PC-3 (cell line): Measurements from ENCODE around the gene FOXJ3. TPM values are rescaled to one million over a fixed set of nuclear protein-coding genes. Genes with fewer than 3 reads are reported as not detected.

Experiments
- ATAC-seq: fragments of 200-7000 bp; cut with Tn5 transposase; 2 replicates; pipeline ENCODE4 v1.9.1; 2020; ENCODE audit warnings: mild to moderate bottlenecking, moderate library complexity
- BruUV-seq: library from RNA; stranded (reverse); fragments of 400-500 nt; replicated peaks from 2 replicates; lab custom pipeline; 2021; lab: Mats Ljungman, UMichigan
- CTCF ChIA-PET: fragments of 300-600 bp; sonication (Branson Sonifier 250); formaldehyde crosslinking; loops from one replicate; lab custom pipeline; 2022; ENCODE audit warnings: antibody characterized with exemption; lab: Charles Lee
- POLR2A ChIA-PET: fragments of 300-600 bp; sonication (Branson Sonifier 250); formaldehyde crosslinking; loops from one replicate; lab custom pipeline; 2022; ENCODE audit warnings: antibody characterized with exemption; ENCODE audit not compliant: unreplicated experiment; lab: Charles Lee
- DNase-seq: peaks from one replicate; pipeline ENCODE4 v3.0.0-alpha.2; 2015
- H2AFZ ChIP-seq: fragments of 300-600 bp; sonication (generic); 2 replicates; pipeline ENCODE4 v1.6.0; 2016; ENCODE audit warnings: antibody characterized with exemption, low read length
- H3F3A ChIP-seq: fragments of 300-600 bp; sonication (generic); one replicate; pipeline ENCODE4 v1.6.0; 2017; ENCODE audit warnings: antibody characterized with exemption, low read length, control low read depth, mild to moderate bottlenecking; ENCODE audit not compliant: unreplicated experiment
- H3K27ac ChIP-seq: fragments of 300-600 bp; sonication (generic); 2 replicates; pipeline ENCODE4 v1.5.1; 2016; ENCODE audit warnings: mild to moderate bottlenecking, low read length
- H3K27me3 ChIP-seq: fragments of 300-600 bp; sonication (generic); 2 replicates; pipeline ENCODE4 v1.6.1; 2016; ENCODE audit warnings: low read length, mixed read lengths
- H3K36me3 ChIP-seq: fragments of 300-600 bp; sonication (generic); 2 replicates; pipeline ENCODE4 v1.6.1; 2016; ENCODE audit warnings: low read depth, mixed run types, low read length, mixed read lengths
- H3K4me1 ChIP-seq: fragments of 300-600 bp; sonication (generic); 2 replicates; pipeline ENCODE4 v1.5.1; 2016; ENCODE audit warnings: low read length; ENCODE audit not compliant: insufficient read depth
- H3K4me2 ChIP-seq: fragments of 300-600 bp; sonication (generic); 2 replicates; pipeline ENCODE4 v1.6.0; 2016; ENCODE audit warnings: low read length
- H3K4me3 ChIP-seq: fragments of 300-600 bp; sonication (generic); 2 replicates; pipeline ENCODE4 v1.5.1; 2016; ENCODE audit warnings: mild to moderate bottlenecking, low read length, mixed read lengths
- H3K79me2 ChIP-seq: fragments of 300-600 bp; sonication (generic); 2 replicates; pipeline ENCODE4 v1.6.1; 2017; ENCODE audit warnings: low read length, mixed read lengths
- H3K9ac ChIP-seq: fragments of 300-600 bp; sonication (generic); 2 replicates; pipeline ENCODE4 v1.6.0; 2016; ENCODE audit warnings: mild to moderate bottlenecking, low read length
- H3K9me2 ChIP-seq: fragments of 300-600 bp; sonication (generic); replicated peaks from 2 replicates; pipeline ENCODE4 v1.6.1; 2016; ENCODE audit warnings: mixed run types, low read length, mixed read lengths
- H3K9me3 ChIP-seq: fragments of 300-600 bp; sonication (generic); 2 replicates; pipeline ENCODE4 v1.6.1; 2016; ENCODE audit warnings: low read length, mixed read lengths
- H4K20me1 ChIP-seq: fragments of 300-600 bp; sonication (generic); 2 replicates; pipeline ENCODE4 v1.6.1; 2016; ENCODE audit warnings: low read length, mixed read lengths
- CTCF ChIP-seq: fragments of 300-600 bp; sonication (generic); conservative IDR thresholded peaks from 2 replicates; pipeline ENCODE4 v1.5.1; 2017; ENCODE audit warnings: antibody characterized with exemption, low read depth, mild to moderate bottlenecking, low read length
- EZH2 ChIP-seq: fragments of 300-600 bp; sonication (generic); IDR thresholded peaks from one replicate; pipeline ENCODE4 v1.6.1; 2017; ENCODE audit warnings: antibody characterized with exemption, mild to moderate bottlenecking, low read length; ENCODE audit not compliant: unreplicated experiment
- EZH2phosphoT487 ChIP-seq: fragments of 300-600 bp; sonication (generic); IDR thresholded peaks from 2 replicates; pipeline ENCODE4 v1.6.1; 2018; ENCODE audit warnings: mild to moderate bottlenecking, antibody characterized with exemption, low read length, borderline replicate concordance
- intact Hi-C: fragments of 100-400 bp; cut with micrococcal nuclease; formaldehyde crosslinking; loops from 2 replicates; pipeline ENCODE4 v1.9.0; 2023
- total RNA-seq: library from RNA; depleted of rRNA; stranded (reverse); fragments of >200 nt; gene quantifications from 2 replicates; pipeline ENCODE4 v1.2.3, GENCODE V29; 2014

FOXJ3 gene
- total RNA-seq, 1 experiment from 2014 or later = 23.4 TPM

DNA sequence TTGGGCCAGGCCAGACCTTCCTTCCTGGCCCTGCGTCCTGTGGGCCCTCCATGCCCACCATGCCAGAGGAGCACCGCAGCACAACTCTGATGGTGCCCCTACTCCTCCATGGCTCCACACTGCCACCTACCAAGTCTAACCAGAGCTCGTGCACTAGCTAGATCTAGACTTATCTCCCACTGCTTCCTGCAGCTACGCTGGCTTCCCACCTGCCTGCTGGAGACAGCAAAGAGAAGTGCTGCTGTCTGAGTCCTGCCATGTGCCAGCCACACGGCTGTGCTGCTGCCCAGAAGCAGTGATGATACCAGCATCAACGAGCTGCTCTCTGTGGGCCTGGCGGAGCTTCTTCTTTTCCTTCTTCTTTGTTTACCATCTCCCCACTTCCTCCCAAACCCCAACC, 177.4 kb downstream of the FOXJ3 start:
- H3K9me2 ChIP-seq = no peaks in the 10 kb centered on the region
- no peaks in the 10 kb centered on the region for H3K36me3 ChIP-seq
- no peaks in the 10 kb centered on the region for H3K4me1 ChIP-seq
- no peak overlapping the region for H2AFZ ChIP-seq
- no peaks in the 10 kb centered on the region for H4K20me1 ChIP-seq
- H3K79me2 ChIP-seq = no peaks in the 10 kb centered on the region
- intact Hi-C loops = no loop called here
- H3K4me2 ChIP-seq = no peak overlapping the region
- ATAC-seq (no peak), DNase-seq (no peak)
- H3F3A ChIP-seq = no peaks in the 10 kb centered on the region
- no peak overlapping the region for H3K27ac ChIP-seq
- POLR2A ChIA-PET = no interaction called here
- no peaks in the 10 kb centered on the region for H3K9me3 ChIP-seq
- H3K27me3 ChIP-seq = no peaks in the 10 kb centered on the region
- BruUV-seq = no TSS peak
- no peak overlapping the region for H3K9ac ChIP-seq
- CTCF ChIA-PET = no interaction called here
- TF ChIP-seq EZH2 (no peak), CTCF (no peak), EZH2phosphoT487 (no peak)
- no peak overlapping the region for H3K4me3 ChIP-seq

DNA sequence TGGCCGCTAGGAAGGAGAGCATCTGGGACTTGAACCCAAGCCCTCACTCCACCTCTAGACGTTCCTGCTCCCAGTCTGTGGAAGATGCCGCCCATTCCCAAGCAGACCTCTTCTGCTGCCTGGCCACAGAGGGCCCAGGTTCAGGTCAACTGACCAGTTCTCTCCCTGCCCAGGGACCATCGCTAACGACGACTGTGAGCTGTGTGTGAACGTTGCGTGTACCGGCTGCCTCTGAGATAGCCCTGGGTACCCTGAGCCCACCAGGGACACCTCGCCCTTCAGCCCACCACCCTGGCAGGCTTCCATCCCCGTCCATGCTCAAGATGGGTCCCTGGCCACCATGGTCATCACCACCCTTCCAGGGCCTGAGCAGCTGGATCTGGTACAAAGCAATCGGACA, 179.7 kb downstream of the FOXJ3 start:
- Histone ChIP-seq H3K36me3 (no peaks in the 10 kb centered on the region), H3K4me3 (no peak overlapping the region), H2AFZ (no peak overlapping the region), H3K27me3 (no peaks in the 10 kb centered on the region), H3K9me3 (no peaks in the 10 kb centered on the region), H3K9ac (no peak overlapping the region), H3K27ac (no peak overlapping the region), H3K4me2 (no peak overlapping the region), H3F3A (no peaks in the 10 kb centered on the region), H3K9me2 (no peaks in the 10 kb centered on the region), H3K79me2 (no peaks in the 10 kb centered on the region), H4K20me1 (no peaks in the 10 kb centered on the region), H3K4me1 (peaks cover 10% of the 10 kb centered on the region)
- ChIA-PET POLR2A (no interaction called here), CTCF (no interaction called here)
- ATAC-seq (no peak), DNase-seq (no peak)
- intact Hi-C loops = no loop called here
- no TSS peak for BruUV-seq
- TF ChIP-seq CTCF (no peak), EZH2phosphoT487 (no peak), EZH2 (no peak)

- Histone ChIP-seq H2AFZ (no peak overlapping the region), H3F3A (no peaks in the 10 kb centered on the region), H3K9me2 (no peaks in the 10 kb centered on the region), H3K36me3 (no peaks in the 10 kb centered on the region), H3K27ac (no peak overlapping the region), H3K79me2 (no peaks in the 10 kb centered on the region), H3K4me1 (peaks cover 10% of the 10 kb centered on the region), H3K9ac (no peak overlapping the region), H4K20me1 (no peaks in the 10 kb centered on the region), H3K9me3 (no peaks in the 10 kb centered on the region), H3K27me3 (no peaks in the 10 kb centered on the region), H3K4me3 (no peak overlapping the region), H3K4me2 (no peak overlapping the region)
- intact Hi-C loops = no loop called here
- POLR2A ChIA-PET = no interaction called here
- TF ChIP-seq EZH2phosphoT487 = no peak
- no peak for TF ChIP-seq EZH2
- TF ChIP-seq CTCF = no peak
- no peak for DNase-seq
- CTCF ChIA-PET = no interaction called here
- ATAC-seq = no peak
- BruUV-seq = no TSS peak
These were observed 180.3 kb downstream of the FOXJ3 start for GRCh38 chr1:42154685-42155084.
